ENCODE measurements around the gene MACC1. TPM values are rescaled to one million over a fixed set of nuclear protein-coding genes. Genes with fewer than 3 reads are reported as not detected.

MACC1 gene
- total and polyA plus RNA-seq, 2 of the 13 experiments (the other 11 are each of a cell fraction or from before 2014, with no cell fraction given), result 0.04 TPM; not detected in 1

- no peaks in the 10 kb centered on the region for H4K20me1 ChIP-seq (ENCODE audit: insufficient read depth, low read length)
- intact Hi-C loops (cut with micrococcal nuclease; ENCODE audit: unreplicated experiment) (no loop called here), in situ Hi-C loops (cut with HindIII; ENCODE audit: extremely low pct_ligation_motif_present, low pct_unique_long_range_greater_than_20kb) (loop anchor here (25.0 kb wide), 1 partner anchor 430 kb away; no protein-coding TSS in a partner anchor)
- no peak for DNase-seq (ENCODE audit: low spot score)
- H3K9me3 ChIP-seq (ENCODE audit: low read length), result no peaks in the 10 kb centered on the region
- no peak overlapping the region for H3K9ac ChIP-seq (ENCODE audit: insufficient read depth, low read depth, low read length)
- CTCF ChIA-PET (ENCODE audit: low intra/inter-chr PET ratio, low total read pairs), result no interaction called here
- H3K27me3 ChIP-seq (ENCODE audit: control insufficient read depth in 1 of 2, insufficient read depth in 2 of 2, low read length in 2 of 2), result no peaks in the 10 kb centered on the region
- TF ChIP-seq ZMYM2 (CRISPR knock-in tag; IDR thresholded peaks at IDR 0.05) (no peak), ZNF772 (CRISPR knock-in tag; IDR thresholded peaks at IDR 0.05) (no peak), MIXL1 (CRISPR knock-in tag; IDR thresholded peaks at IDR 0.05) (no peak), PHF5A (CRISPR knock-in tag; IDR thresholded peaks at IDR 0.05; ENCODE audit: low read depth, unreplicated experiment) (no peak), ZBTB8A (CRISPR knock-in tag; IDR thresholded peaks at IDR 0.05; ENCODE audit: borderline replicate concordance, low read depth) (no peak), RCOR2 (CRISPR knock-in tag; IDR thresholded peaks at IDR 0.05) (no peak), HMG20A (CRISPR knock-in tag; IDR thresholded peaks at IDR 0.05; ENCODE audit: borderline replicate concordance) (no peak), JUND (CRISPR knock-in tag; IDR thresholded peaks at IDR 0.05) (no peak), ZNF292 (CRISPR knock-in tag; IDR thresholded peaks at IDR 0.05; ENCODE audit: borderline replicate concordance, low read depth) (no peak)
- POLR2A ChIA-PET, result no interaction called here
- no peak for FAIRE-seq
- no peak overlapping the region for H3K27ac ChIP-seq (ENCODE audit: extremely low read length, insufficient read depth, low read length)
- WGBS (ENCODE audit: low lambda C conversion rate), result 0% methylated on average over 3 of the region's 3 CpGs
- no peak overlapping the region for H3K4me2 ChIP-seq (ENCODE audit: low read depth, low read length)
- no TSS peak for BruUV-seq (replicated peaks)
- H3K79me2 ChIP-seq (ENCODE audit: insufficient read depth, low read length), result no peaks in the 10 kb centered on the region
- H3K4me3 ChIP-seq (replicated peaks in 1 of 3; ENCODE audit: insufficient read depth in 1 of 3, low read depth in 2 of 3, low read length in 3 of 3), result no peak overlapping the region
- no peaks in the 10 kb centered on the region for H3K36me3 ChIP-seq (replicated peaks in 1 of 2; ENCODE audit: control insufficient read depth in 1 of 2, insufficient read depth in 2 of 2, low read length in 2 of 2)
- H2AFZ ChIP-seq (ENCODE audit: low read length), result no peak overlapping the region
- H3K4me1 ChIP-seq (ENCODE audit: insufficient read depth, low read length), result no peaks in the 10 kb centered on the region
- no peak for ATAC-seq
These were observed 59.7 kb downstream of the MACC1 start for GRCh38 chr7:20157456-20157855.

- DNase-seq (ENCODE audit: low spot score), result no peak
- H3K36me3 ChIP-seq (replicated peaks in 1 of 2; ENCODE audit: control insufficient read depth in 1 of 2, insufficient read depth in 2 of 2, low read length in 2 of 2), result no peaks in the 10 kb centered on the region
- TF ChIP-seq NR2C2 (CRISPR knock-in tag; IDR thresholded peaks at IDR 0.05; ENCODE audit: borderline replicate concordance) (no peak), PHF8 (CRISPR knock-in tag; IDR thresholded peaks at IDR 0.05) (no peak), THAP8 (CRISPR knock-in tag; IDR thresholded peaks at IDR 0.05; ENCODE audit: borderline replicate concordance) (no peak), ZNF816 (CRISPR knock-in tag; IDR thresholded peaks at IDR 0.05; ENCODE audit: borderline replicate concordance) (no peak), TEF (CRISPR knock-in tag; IDR thresholded peaks at IDR 0.05) (no peak), E2F2 (CRISPR knock-in tag; IDR thresholded peaks at IDR 0.05; ENCODE audit: borderline replicate concordance) (no peak), ZBTB46 (CRISPR knock-in tag; IDR thresholded peaks at IDR 0.05; ENCODE audit: borderline replicate concordance) (no peak), NFYB (CRISPR knock-in tag; IDR thresholded peaks at IDR 0.05) (no peak)
- no peak for FAIRE-seq
- H3K9me3 ChIP-seq (ENCODE audit: low read length), result no peaks in the 10 kb centered on the region
- H2AFZ ChIP-seq (ENCODE audit: low read length), result no peak overlapping the region
- no TSS peak for BruUV-seq (replicated peaks)
- no peaks in the 10 kb centered on the region for H3K4me1 ChIP-seq (ENCODE audit: insufficient read depth, low read length)
- no peaks in the 10 kb centered on the region for H3K27me3 ChIP-seq (ENCODE audit: control insufficient read depth in 1 of 2, insufficient read depth in 2 of 2, low read length in 2 of 2)
- H4K20me1 ChIP-seq (ENCODE audit: insufficient read depth, low read length), result no peaks in the 10 kb centered on the region
- H3K4me2 ChIP-seq (ENCODE audit: low read depth, low read length), result no peak overlapping the region
- ChIA-PET CTCF (ENCODE audit: low intra/inter-chr PET ratio, low total read pairs) (no interaction called here), POLR2A (no interaction called here)
- no peak overlapping the region for H3K9ac ChIP-seq (ENCODE audit: insufficient read depth, low read depth, low read length)
- in situ Hi-C loops (cut with HindIII; ENCODE audit: extremely low pct_ligation_motif_present, low pct_unique_long_range_greater_than_20kb), result loop anchor here (25.0 kb wide), 1 partner anchor 433 kb away; no protein-coding TSS in a partner anchor
- no peak for ATAC-seq
- H3K4me3 ChIP-seq (replicated peaks in 1 of 3; ENCODE audit: insufficient read depth in 1 of 3, low read depth in 2 of 3, low read length in 3 of 3), result no peak overlapping the region
- H3K79me2 ChIP-seq (ENCODE audit: insufficient read depth, low read length), result no peaks in the 10 kb centered on the region
- WGBS (ENCODE audit: low lambda C conversion rate), result 37% methylated on average over 5 of the region's 5 CpGs
- H3K27ac ChIP-seq (ENCODE audit: extremely low read length, insufficient read depth, low read length), result no peak overlapping the region
- intact Hi-C loops (cut with micrococcal nuclease; ENCODE audit: unreplicated experiment), result no loop called here
These were observed 63.2 kb downstream of the MACC1 start for GRCh38 chr7:20153999-20154398.
